B cell (primary cell): ENCODE data around the gene ECD.

ENCODE experiments used
- CTCF ChIP-seq: fragments of 200-600 bp; IDR thresholded peaks from one replicate; pipeline ENCODE4 v1.8.0; 2022; ENCODE audit warnings: antibody characterized with exemption, mild to moderate bottlenecking
- EZH2 ChIP-seq: IDR thresholded peaks from 2 replicates; pipeline ENCODE4 v1.6.1; 2012; ENCODE audit warnings: borderline replicate concordance, low read depth, mild to moderate bottlenecking, moderate library complexity, low read length; ENCODE audit not compliant: insufficient read depth, poor library complexity, severe bottlenecking

GRCh38 chr10:73086816-73087215 lies 81.0 kb downstream of the ECD start:
- TF ChIP-seq CTCF (no peak), EZH2 (no peak)
